ENCODE results near the gene SV2B.

The SV2B gene

DNA sequence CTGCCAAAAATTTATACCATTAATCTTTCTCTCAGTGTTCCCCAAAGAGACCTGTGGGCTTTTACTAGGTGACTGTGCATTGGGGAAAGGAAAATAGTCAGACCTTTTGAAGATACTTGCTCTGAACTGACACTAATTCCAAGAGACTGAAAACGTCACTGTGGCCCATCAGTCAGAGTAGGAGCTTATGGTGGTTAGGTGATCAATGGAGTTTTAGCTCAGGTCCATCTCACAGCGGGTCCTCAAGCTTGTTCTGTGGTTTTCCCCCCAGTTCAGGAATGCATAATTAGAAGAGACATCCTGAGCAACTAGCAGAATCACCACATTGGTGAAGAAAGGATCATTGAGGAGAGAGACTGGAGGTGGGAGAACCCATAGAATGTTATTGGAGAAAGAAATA is 134.7 kb downstream of the SV2B start:
- no peak for FAIRE-seq

DNA sequence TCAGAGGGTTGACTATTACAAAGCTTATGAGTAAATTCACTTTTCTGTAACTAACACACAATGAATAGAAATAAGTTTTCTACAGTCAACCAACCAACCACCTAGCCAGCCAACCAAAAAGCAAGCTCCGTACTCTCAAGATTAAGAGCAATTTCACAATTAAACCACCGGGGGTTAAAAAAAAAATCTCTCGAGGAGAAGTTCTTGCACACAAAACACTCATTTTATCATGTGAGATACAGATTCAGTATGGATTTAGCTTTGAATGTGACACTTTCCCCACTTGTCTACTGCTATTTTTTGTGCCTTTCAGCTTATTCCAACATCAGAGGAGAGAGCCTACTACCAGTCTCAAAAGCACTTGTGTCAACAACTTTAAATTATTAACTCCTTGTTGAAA is 135.3 kb downstream of the SV2B start:
- no peak for FAIRE-seq

DNA sequence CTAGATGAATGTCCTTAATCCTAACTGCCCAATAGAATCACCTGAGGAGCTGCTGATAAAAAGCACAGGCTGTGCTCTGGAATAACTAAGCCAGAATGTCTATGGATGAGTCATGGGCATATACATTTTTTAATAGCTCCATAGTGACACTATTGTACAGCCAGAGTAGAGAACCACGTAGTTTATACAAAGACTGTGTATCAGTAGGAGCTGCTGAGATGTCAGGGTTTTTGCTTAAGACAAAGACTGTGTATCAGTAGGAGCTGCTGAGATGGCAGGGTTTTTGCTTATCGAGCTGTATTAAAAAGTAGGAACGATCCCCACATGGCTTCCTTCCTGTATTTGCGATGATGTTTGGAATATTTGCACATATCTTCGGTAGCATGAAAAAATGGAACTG is 137.4 kb downstream of the SV2B start:
- FAIRE-seq = no peak

- FAIRE-seq = no peak
Measured at GRCh38 chr15:91238644-91239425, 138.8 kb downstream of the SV2B start.

- no peak for FAIRE-seq
Measured at GRCh38 chr15:91243826-91244225, 143.8 kb downstream of the SV2B start.

DNA sequence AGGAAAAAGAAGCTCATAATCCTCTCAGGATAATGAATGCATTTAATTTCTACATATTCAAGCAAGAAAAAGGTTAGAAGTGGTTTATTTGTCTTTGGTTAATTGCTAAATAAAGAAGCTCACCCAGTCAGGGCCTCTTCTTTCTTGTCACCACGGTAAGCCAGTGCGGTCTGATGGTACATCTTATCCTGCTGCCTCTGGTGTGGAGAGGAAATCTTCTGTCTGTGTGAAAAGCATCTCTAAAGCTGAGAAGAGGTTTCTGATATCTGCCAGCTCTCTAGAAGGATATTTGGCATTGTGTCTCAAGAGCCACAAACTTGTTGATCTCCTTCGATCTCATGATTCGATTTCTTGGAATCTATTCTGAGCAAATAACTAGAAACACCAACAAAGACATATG is 144.9 kb downstream of the SV2B start:
- FAIRE-seq = no peak

DNA sequence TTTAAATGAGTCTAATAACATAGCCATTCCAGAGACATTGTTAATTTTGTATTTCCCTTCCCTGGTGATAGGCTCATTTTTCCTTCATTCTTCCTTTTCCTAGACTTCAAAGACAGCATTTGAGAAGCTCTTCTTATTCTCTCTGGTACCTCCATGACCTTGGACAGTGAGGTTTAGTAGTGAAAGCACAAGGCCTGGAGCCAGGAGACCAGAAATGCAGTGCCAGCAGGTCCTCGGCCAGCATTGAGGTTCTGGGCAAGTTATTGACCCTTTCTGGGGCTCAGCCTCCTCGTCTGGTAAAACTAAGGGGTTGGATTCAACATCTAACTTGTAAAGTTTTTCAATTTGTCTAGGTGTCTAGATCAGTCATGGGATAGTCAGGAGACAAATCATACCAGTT is 146.9 kb downstream of the SV2B start:
- FAIRE-seq = no peak

DNA sequence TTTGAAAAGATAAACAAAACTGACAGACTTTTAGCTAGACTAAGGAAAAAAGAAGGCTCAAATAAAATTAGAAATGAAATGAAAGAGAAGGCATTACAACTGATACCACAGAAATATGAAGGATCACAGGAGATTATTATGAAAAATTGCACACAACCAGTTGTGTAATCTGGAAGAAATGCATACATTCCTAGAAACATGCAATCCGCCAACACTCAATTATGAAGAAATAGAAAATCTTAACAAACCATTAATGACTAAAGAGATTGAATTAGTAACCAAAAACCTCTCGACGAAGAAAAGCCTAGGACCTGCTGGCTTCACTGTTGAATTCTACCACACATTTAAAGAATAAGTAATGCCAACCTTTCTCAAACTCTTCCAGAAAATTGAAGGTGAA is 149.5 kb downstream of the SV2B start:
- no peak for FAIRE-seq

DNA sequence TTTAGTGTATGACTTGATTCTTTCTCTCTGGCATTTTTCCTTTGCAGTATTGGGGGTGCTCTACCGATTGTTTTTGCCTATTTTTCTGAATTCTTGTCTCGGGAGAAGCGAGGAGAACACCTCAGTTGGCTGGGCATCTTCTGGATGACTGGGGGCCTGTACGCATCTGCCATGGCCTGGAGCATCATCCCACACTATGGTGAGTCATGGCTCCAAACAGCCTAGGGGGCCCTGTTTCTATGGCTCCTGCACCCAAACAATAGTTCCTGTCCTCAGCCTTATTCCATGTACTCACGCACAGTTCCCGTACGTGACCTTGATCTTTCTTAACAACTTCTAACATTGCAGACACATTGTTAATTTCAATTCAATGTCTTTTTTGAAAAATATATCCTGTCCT is 152.3 kb downstream of the SV2B start:
- FAIRE-seq = no peak

- no peak for FAIRE-seq
Measured at GRCh38 chr15:91252756-91253155, 152.7 kb downstream of the SV2B start.

- no peak for FAIRE-seq
Measured at GRCh38 chr15:91253605-91254004, 153.5 kb downstream of the SV2B start.

- no peak for FAIRE-seq
Measured at GRCh38 chr15:91254766-91255165, 154.7 kb downstream of the SV2B start.

- no peak for FAIRE-seq
Measured at GRCh38 chr15:91255670-91256192, 155.7 kb downstream of the SV2B start.

DNA sequence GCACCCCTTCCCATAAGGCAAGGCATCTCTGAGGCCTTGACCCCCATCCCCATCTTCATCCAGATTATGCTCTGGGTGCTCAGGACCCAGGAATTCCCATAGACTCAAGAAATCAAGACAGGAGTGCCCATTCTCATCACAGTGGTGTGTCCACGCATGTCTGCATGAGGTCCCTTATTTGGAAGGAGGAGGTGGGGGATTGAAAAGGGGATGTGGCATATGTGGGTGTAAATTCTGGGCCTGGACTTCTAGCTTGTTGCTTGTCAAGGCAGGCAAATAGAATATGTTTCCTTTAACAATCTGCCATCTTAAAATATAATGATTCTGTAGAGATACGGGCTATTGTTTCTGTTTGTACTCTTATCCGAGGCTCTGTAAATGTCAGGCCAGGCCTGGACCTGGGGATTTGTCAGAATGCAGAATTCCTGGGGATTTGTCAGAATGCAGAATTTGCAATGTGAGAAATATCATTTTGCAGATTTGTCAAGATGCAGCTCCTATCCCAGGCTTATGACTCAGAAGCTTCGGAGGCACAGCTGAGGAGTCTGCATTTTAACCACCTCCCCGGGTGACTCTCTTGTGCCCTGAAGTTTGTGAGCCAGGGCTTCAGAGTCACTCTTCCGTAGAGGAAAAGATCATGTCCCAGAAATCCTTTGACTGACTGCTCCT is 157.8 kb downstream of the SV2B start:
- FAIRE-seq = no peak

GRCh38 chr15:91258415-91258759 is 158.3 kb downstream of the SV2B start:
- no peak for FAIRE-seq

DNA sequence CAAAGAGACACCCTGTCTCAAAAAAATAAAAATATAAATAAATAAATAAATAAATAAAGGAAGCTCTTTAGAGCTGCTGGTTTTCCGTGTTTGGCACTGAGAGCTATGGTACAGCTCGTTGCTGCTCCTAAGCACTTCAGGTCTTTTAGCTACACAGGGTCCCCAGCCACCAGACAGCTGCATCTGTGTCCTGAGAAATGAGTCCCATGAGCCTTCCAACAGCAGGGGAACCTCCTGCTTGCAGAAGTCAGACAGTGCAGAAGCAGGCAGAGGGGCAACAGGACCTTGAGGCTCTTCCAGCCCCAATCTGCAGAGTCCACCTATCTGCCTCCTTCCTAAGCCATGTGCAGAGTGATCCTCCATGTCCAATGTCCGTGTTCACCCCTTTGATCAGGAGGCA is 159.0 kb downstream of the SV2B start:
- no peak for FAIRE-seq

GRCh38 chr15:91261345-91261744 is 161.3 kb downstream of the SV2B start:
- FAIRE-seq = no peak

GRCh38 chr15:91263632-91264531 is 163.8 kb downstream of the SV2B start:
- FAIRE-seq = no peak

GRCh38 chr15:91264651-91265351 is 164.7 kb downstream of the SV2B start:
- no peak for FAIRE-seq

DNA sequence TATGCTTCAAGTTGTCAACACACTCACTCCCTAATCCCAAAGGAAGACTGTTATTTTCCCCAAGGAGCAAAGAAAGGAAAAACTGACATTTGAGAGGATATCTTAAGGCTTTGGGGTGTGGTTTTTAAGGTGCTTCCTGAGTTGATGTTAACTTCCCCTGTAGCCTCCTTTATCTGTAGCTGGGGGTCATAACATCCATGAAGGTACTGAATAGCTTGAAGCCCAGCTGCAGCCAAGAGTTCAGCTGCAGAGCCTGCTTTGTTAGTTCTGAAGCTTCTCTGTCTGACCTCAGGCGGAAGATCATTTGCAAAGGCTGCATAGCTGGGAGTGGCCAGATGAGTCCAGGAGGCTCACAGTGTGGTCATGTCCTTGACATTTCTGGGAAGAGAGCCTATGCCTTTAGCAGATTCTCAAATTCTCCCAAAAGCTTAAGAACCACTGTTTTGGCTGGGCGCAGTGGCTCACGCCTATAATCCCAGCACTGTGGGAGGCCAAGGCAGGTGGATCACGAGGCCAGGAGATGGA is 165.4 kb downstream of the SV2B start:
- FAIRE-seq = no peak

DNA sequence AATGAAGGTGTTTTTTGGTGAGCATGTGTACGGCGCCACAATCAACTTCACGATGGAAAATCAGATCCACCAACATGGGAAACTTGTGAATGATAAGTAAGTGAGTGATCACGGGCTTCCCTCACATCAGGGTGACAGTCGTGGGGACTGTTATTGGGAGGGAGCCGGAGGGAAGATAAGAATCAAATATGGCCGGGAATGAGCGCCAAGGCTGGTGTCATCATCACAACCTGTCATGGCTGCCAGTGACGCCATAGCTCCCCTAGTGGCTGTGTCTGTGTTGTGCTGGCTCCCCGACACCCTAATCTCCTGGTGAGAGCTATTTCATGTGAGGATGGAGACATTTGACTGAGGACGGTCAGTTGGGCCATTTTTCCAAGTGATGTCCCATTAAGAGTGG is 168.5 kb downstream of the SV2B start:
- no peak for FAIRE-seq

DNA sequence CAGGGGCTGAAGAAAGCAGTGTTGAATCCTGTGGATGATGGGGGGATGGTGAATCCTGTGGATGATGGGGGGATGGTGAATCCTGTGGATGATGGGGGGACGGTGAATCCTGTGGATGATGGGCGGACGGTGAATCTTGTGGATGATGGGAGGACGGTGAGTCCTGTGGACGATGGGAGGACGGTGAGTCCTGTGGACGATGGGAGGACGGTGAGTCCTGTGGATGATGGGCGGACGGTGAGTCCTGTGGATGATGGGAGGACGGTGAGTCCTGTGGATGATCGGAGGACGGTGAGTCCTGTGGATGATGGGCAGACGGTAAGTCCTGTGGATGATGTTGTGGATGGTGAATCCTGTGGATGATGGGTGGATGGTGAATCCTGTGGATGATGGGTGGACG is 170.7 kb downstream of the SV2B start:
- no peak for FAIRE-seq
